Hepatocyte (in vitro differentiated cells): ENCODE measurements around the gene DOCK1. TPM values are rescaled to one million over a fixed set of nuclear protein-coding genes. Genes with fewer than 3 reads are reported as not detected.

Experiments
- DNase-seq: peaks from one replicate; pipeline ENCODE4 v3.0.0-alpha.2; 2016; ENCODE audit warnings: low spot score
- H2AFZ ChIP-seq: fragments of 200-600 bp; sonication (generic); 2 replicates; pipeline ENCODE4 v1.6.0; 2016; ENCODE audit warnings: antibody characterized with exemption, mild to moderate bottlenecking
- H3K27ac ChIP-seq: fragments of 200-600 bp; sonication (generic); 2 replicates; pipeline ENCODE4 v1.5.1; 2016; ENCODE audit warnings: mild to moderate bottlenecking
- H3K27me3 ChIP-seq: fragments of 200-600 bp; sonication (generic); 2 replicates; pipeline ENCODE4 v1.6.1; 2016
- H3K36me3 ChIP-seq: fragments of 200-600 bp; sonication (generic); replicated peaks from 2 replicates; pipeline ENCODE4 v1.5.1; 2016; ENCODE audit warnings: low read depth; ENCODE audit not compliant: insufficient read depth
- H3K4me1 ChIP-seq: fragments of 200-600 bp; sonication (generic); 2 replicates; pipeline ENCODE4 v1.5.1; 2016; ENCODE audit warnings: mild to moderate bottlenecking, moderate library complexity; ENCODE audit not compliant: insufficient read depth
- H3K4me2 ChIP-seq: fragments of 200-600 bp; sonication (generic); 2 replicates; pipeline ENCODE4 v1.6.0; 2016
- H3K4me3 ChIP-seq: fragments of 200-600 bp; sonication (generic); 2 replicates; pipeline ENCODE4 v1.5.1; 2016; ENCODE audit warnings: mild to moderate bottlenecking
- H3K79me2 ChIP-seq: fragments of 200-600 bp; sonication (generic); 2 replicates; pipeline ENCODE4 v1.6.0; 2017; ENCODE audit warnings: mild to moderate bottlenecking
- H3K9me2 ChIP-seq: fragments of 200-600 bp; sonication (generic); replicated peaks from 2 replicates; pipeline ENCODE4 v1.6.0; 2017; ENCODE audit warnings: mild to moderate bottlenecking; ENCODE audit not compliant: insufficient read depth
- H3K9me3 ChIP-seq: fragments of 200-600 bp; sonication (generic); 2 replicates; pipeline ENCODE4 v1.5.1; 2016; ENCODE audit warnings: low read depth, mild to moderate bottlenecking
- H4K20me1 ChIP-seq: fragments of 200-600 bp; sonication (generic); 2 replicates; pipeline ENCODE4 v1.6.0; 2016; ENCODE audit warnings: mild to moderate bottlenecking; ENCODE audit not compliant: insufficient read depth, poor library complexity, severe bottlenecking
- CTCF ChIP-seq: fragments of 200-600 bp; sonication (generic); IDR thresholded peaks from 2 replicates; pipeline ENCODE4 v1.5.1; 2016; ENCODE audit warnings: antibody characterized with exemption, mild to moderate bottlenecking; ENCODE audit not compliant: poor library complexity
- EZH2 ChIP-seq: fragments of 200-600 bp; sonication (generic); IDR thresholded peaks from 2 replicates; pipeline ENCODE4 v1.6.1; 2016; ENCODE audit warnings: antibody characterized with exemption, mild to moderate bottlenecking, borderline replicate concordance
- EZH2phosphoT487 ChIP-seq: fragments of 200-600 bp; sonication (generic); IDR thresholded peaks from one replicate; pipeline ENCODE4 v1.6.1; 2018; ENCODE audit warnings: antibody characterized with exemption, mild to moderate bottlenecking, low read depth, moderate library complexity; ENCODE audit not compliant: unreplicated experiment, severe bottlenecking
- WGBS: methylation state at CpG from one replicate; pipeline ENCODE4 v1.1.6; 2016; ENCODE audit warnings: low lambda C conversion rate; ENCODE audit errors: missing lambda C conversion rate; 5-methylcytosine and 5-hydroxymethylcytosine counted together
- polyA plus RNA-seq: library from polyadenylated mRNA; unstranded; fragments of >200 nt; fragmentation: Nextera tagmentation; extraction: Ambion mirVana; gene quantifications from 2 replicates; pipeline ENCODE4 v1.2.1, GENCODE V29; 2016
- total RNA-seq: library from RNA; depleted of rRNA; stranded (reverse); fragments of >200 nt; gene quantifications from 2 replicates; pipeline ENCODE4 v1.2.3, GENCODE V29; 2014

DOCK1 gene
- total and polyA plus RNA-seq, 2 experiments from 2014 or later = 16.0 to 55.5 TPM

- H3K27me3 ChIP-seq = no peaks in the 10 kb centered on the region
- H3K36me3 ChIP-seq = no peaks in the 10 kb centered on the region
- H2AFZ ChIP-seq = no peak overlapping the region
- no peak for DNase-seq
- WGBS = 97% methylated on average over 13 of the region's 18 CpGs
- H3K27ac ChIP-seq = no peak overlapping the region
- TF ChIP-seq CTCF (no peak), EZH2phosphoT487 (no peak), EZH2 (no peak)
- H4K20me1 ChIP-seq = no peaks in the 10 kb centered on the region
- no peaks in the 10 kb centered on the region for H3K4me1 ChIP-seq
- H3K9me2 ChIP-seq = no peaks in the 10 kb centered on the region
- no peak overlapping the region for H3K4me2 ChIP-seq
- H3K9me3 ChIP-seq = no peaks in the 10 kb centered on the region
- no peaks in the 10 kb centered on the region for H3K79me2 ChIP-seq
- no peak overlapping the region for H3K4me3 ChIP-seq
These were observed 523.3 kb downstream of the DOCK1 start for GRCh38 chr10:127428385-127428980.

- Histone ChIP-seq H3K9me3 (no peaks in the 10 kb centered on the region), H2AFZ (no peak overlapping the region), H3K27ac (no peak overlapping the region), H3K36me3 (no peaks in the 10 kb centered on the region), H4K20me1 (no peaks in the 10 kb centered on the region), H3K9me2 (no peaks in the 10 kb centered on the region), H3K4me2 (no peak overlapping the region), H3K4me1 (no peaks in the 10 kb centered on the region), H3K4me3 (no peak overlapping the region), H3K27me3 (no peaks in the 10 kb centered on the region), H3K79me2 (no peaks in the 10 kb centered on the region)
- DNase-seq = no peak
- TF ChIP-seq EZH2 (no peak), EZH2phosphoT487 (no peak), CTCF (no peak)
- 95% methylated on average over 16 of the region's 19 CpGs for WGBS
These were observed 524.5 kb downstream of the DOCK1 start for GRCh38 chr10:127429601-127430312.

- Histone ChIP-seq H3K4me3 (no peak overlapping the region), H3K9me3 (no peaks in the 10 kb centered on the region), H2AFZ (no peak overlapping the region), H3K27ac (no peak overlapping the region), H3K4me1 (peaks cover 7% of the 10 kb centered on the region), H3K9me2 (no peaks in the 10 kb centered on the region), H3K36me3 (no peaks in the 10 kb centered on the region), H3K79me2 (no peaks in the 10 kb centered on the region), H4K20me1 (no peaks in the 10 kb centered on the region), H3K4me2 (no peak overlapping the region), H3K27me3 (no peaks in the 10 kb centered on the region)
- TF ChIP-seq EZH2phosphoT487 = no peak
- no peak for TF ChIP-seq EZH2
- no peak for TF ChIP-seq CTCF
- WGBS = 88% methylated on average over 8 of the region's 8 CpGs
- no peak for DNase-seq
These were observed 526.3 kb downstream of the DOCK1 start for GRCh38 chr10:127431525-127431924.
